ENCODE measurements around the gene HOMER3. TPM values are rescaled to one million over a fixed set of nuclear protein-coding genes. Genes with fewer than 3 reads are reported as not detected.

HOMER3 gene
- total and polyA plus RNA-seq, 2 of the 13 experiments (the other 11 are each of a cell fraction or from before 2014, with no cell fraction given), result 21.3 to 27.3 TPM

DNA sequence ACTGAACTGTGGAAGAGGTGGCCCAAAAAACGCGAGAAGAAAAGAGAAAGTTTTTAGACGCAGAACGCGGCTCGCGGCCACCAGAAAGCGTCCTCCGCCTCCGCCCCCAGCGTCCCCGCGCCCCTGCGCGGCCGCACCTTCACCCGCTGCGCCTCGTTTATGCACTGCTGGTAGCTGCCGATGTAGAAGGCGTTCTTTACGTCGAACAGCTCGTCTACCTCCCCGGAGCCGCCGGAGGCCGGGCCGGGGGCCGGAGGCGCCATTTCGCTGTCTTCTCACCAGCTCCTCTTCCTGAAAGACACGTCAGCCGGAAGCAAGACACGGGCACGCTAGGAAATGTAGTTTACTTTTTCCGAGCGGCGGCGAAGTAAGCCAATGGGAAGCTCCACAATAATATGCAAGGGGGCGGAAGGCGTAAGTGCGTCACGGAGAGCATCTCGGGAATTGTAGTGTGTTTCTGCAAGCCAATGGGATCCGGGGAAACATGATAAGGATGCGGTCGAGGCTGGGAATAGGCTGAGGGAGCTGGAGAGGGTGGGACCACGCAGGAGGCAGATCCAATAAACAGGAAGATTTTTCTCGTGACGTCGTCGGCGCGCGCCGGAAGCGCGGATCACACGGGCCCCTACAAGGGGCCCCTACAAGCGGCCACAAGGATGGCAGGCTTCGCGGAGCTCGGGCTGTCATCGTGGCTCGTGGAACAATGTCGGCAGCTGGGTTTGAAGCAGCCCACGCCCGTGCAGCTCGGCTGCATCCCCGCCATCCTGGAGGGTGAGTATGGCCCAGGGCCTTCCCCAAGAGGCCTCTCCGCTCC lies 21.7 kb downstream of the HOMER3 start, which contains the start of the genes COPE and DDX49 (continued):
- TF ChIP-seq, protein P1, sequence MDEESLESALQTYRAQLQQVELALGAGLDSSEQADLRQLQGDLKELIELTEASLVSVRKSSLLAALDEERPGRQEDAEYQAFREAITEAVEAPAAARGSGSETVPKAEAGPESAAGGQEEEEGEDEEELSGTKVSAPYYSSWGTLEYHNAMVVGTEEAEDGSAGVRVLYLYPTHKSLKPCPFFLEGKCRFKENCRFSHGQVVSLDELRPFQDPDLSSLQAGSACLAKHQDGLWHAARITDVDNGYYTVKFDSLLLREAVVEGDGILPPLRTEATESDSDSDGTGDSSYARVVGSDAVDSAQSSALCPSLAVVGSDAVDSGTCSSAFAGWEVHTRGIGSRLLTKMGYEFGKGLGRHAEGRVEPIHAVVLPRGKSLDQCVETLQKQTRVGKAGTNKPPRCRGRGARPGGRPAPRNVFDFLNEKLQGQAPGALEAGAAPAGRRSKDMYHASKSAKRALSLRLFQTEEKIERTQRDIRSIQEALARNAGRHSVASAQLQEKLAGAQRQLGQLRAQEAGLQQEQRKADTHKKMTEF (CRISPR knock-in tag; IDR thresholded peaks at IDR 0.05), result peak; percentile 79
- TF ChIP-seq PAX8 (CRISPR knock-in tag; IDR thresholded peaks at IDR 0.05; ENCODE audit: borderline replicate concordance) (no peak), ZNF235 (CRISPR knock-in tag; IDR thresholded peaks at IDR 0.05; ENCODE audit: borderline replicate concordance) (0 out of 2 replicates have a peak, but pooled peaks have one; percentile 10), TBP (CRISPR knock-in tag; IDR thresholded peaks at IDR 0.05) (no peak), BORCS8-MEF2B (CRISPR knock-in tag; IDR thresholded peaks at IDR 0.05) (no peak; the same call in 1 of the 2 replicates), ZNF44 (CRISPR knock-in tag; IDR thresholded peaks at IDR 0.05) (no peak), ZNF761 (CRISPR knock-in tag; conservative IDR thresholded peaks at IDR 0.05) (no peak), ZNF570 (CRISPR knock-in tag; IDR thresholded peaks at IDR 0.05; ENCODE audit: borderline replicate concordance) (no peak), ZNF253 (CRISPR knock-in tag; IDR thresholded peaks at IDR 0.05; ENCODE audit: borderline replicate concordance) (no peak), POLR2AphosphoS5 (IDR thresholded peaks at IDR 0.05; ENCODE audit: low read depth, low read length) (peak; percentile 86), ZFX (CRISPR knock-in tag; IDR thresholded peaks at IDR 0.05; ENCODE audit: low read depth) (peak; percentile 62; the same call in 1 of the 2 replicates), ZBTB3 (CRISPR knock-in tag; IDR thresholded peaks at IDR 0.05; ENCODE audit: borderline replicate concordance, low read depth) (0 out of 2 replicates have a peak, but pooled peaks have one; percentile 60), MAFK (conservative IDR thresholded peaks at IDR 0.05 in 1 of 2, IDR thresholded peaks at IDR 0.05 in 1 of 2; ENCODE audit: low read length in 2 of 2) (0 out of 4 replicates have a peak, but pooled peaks have one; percentile 1 to 2), KLF11 (CRISPR knock-in tag; IDR thresholded peaks at IDR 0.05) (peak; percentile 40; the same call in 1 of the 2 replicates), ZNF780A (CRISPR knock-in tag; IDR thresholded peaks at IDR 0.05) (no peak), ZNF143 (CRISPR knock-in tag; IDR thresholded peaks at IDR 0.05) (peak; percentile 96), CBFB (CRISPR knock-in tag; IDR thresholded peaks at IDR 0.05) (peak; percentile 64; the same call in 1 of the 2 replicates), ZNF256 (CRISPR knock-in tag; conservative IDR thresholded peaks at IDR 0.05) (no peak), GABPB1 (CRISPR knock-in tag; IDR thresholded peaks at IDR 0.05) (peak; percentile 99)
- TF ChIP-seq, protein P2, sequence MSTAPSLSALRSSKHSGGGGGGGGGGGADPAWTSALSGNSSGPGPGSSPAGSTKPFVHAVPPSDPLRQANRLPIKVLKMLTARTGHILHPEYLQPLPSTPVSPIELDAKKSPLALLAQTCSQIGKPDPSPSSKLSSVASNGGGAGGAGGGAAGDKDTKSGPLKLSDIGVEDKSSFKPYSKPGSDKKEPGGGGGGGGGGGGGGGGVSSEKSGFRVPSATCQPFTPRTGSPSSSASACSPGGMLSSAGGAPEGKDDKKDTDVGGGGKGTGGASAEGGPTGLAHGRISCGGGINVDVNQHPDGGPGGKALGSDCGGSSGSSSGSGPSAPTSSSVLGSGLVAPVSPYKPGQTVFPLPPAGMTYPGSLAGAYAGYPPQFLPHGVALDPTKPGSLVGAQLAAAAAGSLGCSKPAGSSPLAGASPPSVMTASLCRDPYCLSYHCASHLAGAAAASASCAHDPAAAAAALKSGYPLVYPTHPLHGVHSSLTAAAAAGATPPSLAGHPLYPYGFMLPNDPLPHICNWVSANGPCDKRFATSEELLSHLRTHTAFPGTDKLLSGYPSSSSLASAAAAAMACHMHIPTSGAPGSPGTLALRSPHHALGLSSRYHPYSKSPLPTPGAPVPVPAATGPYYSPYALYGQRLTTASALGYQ (CRISPR knock-in tag; IDR thresholded peaks at IDR 0.05), result 0 out of 2 replicates have a peak, but pooled peaks have one; percentile 28
- TF ChIP-seq, protein P3, sequence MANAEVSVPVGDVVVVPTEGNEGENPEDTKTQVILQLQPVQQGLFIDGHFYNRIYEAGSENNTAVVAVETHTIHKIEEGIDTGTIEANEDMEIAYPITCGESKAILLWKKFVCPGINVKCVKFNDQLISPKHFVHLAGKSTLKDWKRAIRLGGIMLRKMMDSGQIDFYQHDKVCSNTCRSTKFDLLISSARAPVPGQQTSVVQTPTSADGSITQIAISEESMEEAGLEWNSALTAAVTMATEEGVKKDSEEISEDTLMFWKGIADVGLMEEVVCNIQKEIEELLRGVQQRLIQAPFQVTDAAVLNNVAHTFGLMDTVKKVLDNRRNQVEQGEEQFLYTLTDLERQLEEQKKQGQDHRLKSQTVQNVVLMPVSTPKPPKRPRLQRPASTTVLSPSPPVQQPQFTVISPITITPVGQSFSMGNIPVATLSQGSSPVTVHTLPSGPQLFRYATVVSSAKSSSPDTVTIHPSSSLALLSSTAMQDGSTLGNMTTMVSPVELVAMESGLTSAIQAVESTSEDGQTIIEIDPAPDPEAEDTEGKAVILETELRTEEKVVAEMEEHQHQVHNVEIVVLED (CRISPR knock-in tag; IDR thresholded peaks at IDR 0.05; ENCODE audit: borderline replicate concordance), result peak; percentile 99
- TF ChIP-seq, protein P4, sequence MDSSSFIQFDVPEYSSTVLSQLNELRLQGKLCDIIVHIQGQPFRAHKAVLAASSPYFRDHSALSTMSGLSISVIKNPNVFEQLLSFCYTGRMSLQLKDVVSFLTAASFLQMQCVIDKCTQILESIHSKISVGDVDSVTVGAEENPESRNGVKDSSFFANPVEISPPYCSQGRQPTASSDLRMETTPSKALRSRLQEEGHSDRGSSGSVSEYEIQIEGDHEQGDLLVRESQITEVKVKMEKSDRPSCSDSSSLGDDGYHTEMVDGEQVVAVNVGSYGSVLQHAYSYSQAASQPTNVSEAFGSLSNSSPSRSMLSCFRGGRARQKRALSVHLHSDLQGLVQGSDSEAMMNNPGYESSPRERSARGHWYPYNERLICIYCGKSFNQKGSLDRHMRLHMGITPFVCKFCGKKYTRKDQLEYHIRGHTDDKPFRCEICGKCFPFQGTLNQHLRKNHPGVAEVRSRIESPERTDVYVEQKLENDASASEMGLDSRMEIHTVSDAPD (CRISPR knock-in tag; IDR thresholded peaks at IDR 0.05), result no peak
- TF ChIP-seq, protein P5, sequence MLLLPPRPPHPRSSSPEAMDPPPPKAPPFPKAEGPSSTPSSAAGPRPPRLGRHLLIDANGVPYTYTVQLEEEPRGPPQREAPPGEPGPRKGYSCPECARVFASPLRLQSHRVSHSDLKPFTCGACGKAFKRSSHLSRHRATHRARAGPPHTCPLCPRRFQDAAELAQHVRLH (CRISPR knock-in tag; IDR thresholded peaks at IDR 0.05; ENCODE audit: borderline replicate concordance, low read depth), result peak; percentile 44; the same call in 1 of the 2 replicates
